HG03575 (cell line): ENCODE results near the gene RB1.
"Not testable (repeated sequence)": the region's sequence is repeated elsewhere in the genome, so short reads cannot be mapped to it uniquely, and the experiment has no call there.

Experiments
- ATAC-seq: cut with Tn5 transposase; IDR thresholded peaks from one replicate; pipeline ENCODE4 v1.9.1; 2021; ENCODE audit not compliant: unreplicated experiment, insufficient number of reproducible peaks, low FRiP score; ENCODE audit errors: extremely low read depth

The RB1 gene

DNA sequence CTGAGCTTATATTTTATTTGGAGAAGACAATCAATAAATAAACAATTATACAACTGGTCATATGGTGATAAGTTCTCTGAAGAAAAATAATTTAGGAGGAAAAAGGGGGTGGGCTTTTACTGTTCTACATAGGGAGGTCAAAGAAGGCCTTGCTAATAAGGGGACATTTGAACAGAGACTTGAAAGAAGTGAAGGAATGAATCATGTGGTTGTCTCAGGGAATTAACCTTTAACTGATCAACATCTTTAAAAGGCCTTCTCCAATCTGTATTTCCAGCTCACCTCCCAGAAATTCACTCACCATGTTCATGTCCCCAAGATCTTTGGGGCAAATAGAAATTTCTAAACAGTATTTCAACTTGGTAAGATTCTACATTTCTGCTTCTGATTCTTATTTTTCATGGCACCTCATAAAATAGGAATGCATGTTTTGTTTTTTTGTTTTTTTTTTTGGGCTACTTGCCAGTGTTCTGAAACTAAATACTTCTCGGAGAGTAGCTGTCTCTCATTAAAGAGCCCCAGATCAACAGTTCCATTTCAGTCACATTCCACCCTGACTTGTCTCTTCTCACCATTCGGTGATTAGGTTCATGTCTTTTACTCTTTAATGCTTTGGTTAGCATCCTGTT lies 128.6 kb downstream of the RB1 start:
- ATAC-seq = no peak

DNA sequence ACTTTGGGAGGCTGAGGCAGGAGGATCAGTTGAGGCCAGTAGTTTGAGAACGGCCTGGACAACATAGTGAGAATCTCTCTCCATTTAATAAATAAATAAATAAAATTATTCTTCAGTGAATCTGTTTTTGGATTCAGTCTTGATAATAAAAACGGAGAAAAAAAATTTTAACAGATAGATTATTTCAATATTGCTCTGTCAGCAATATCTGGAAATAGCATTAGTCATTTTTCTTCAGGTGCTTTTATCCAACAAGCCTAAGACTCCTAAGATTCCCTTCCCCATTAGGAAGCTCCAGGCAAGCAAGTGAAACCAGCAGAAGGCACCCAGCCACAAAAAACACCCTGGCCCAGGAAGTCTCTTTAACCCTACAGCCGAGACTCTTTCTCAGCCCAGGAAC lies 130.6 kb downstream of the RB1 start:
- no peak for ATAC-seq

DNA sequence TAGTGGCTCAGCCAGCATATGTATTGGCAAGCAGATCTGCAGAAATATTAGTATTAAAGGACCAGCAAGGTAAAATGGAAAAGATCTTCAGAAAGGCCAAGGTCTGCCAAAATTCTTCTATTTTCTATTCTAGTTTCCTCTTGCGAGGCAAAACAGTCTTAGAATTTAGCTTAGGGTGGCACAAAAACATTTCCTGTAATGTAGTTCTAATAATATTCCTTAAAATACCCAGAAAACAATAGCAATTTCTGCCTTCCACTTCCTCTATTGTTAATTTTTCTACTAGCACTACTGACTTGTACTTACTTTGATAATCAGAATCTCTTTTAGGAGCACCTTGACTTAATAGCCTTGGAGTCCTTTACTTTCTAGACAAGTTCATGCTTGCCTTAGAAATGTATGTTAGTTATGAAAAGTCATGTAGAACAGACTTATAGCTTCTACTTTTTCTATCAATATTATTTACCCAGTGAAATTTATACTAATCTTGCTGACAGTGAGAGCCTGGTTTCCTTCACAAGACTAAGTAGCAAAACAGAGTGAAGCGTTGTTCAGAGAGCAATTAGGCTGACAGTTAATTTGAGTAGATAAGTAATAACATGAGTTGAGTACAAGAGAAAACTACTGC lies 133.2 kb downstream of the RB1 start:
- no peak for ATAC-seq

DNA sequence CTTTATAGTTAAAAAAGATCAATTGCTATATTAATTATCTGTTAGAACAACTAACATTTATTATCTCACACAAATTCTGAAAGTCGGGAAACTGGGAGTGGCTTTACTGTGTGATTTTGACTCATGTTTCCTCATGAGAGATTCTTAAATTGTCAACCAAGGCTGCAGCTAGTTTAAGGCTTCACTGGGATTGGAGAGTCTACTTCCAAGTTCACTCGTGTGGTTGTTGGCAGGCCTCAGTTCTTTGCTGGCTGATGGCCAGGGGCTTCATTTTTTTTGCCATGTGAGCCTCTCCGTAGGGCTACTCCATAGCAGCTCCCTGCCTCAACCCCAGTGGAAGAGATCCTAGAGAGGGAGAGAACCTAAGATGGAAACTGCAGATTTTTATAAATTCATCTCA lies 133.8 kb downstream of the RB1 start:
- no peak for ATAC-seq

DNA sequence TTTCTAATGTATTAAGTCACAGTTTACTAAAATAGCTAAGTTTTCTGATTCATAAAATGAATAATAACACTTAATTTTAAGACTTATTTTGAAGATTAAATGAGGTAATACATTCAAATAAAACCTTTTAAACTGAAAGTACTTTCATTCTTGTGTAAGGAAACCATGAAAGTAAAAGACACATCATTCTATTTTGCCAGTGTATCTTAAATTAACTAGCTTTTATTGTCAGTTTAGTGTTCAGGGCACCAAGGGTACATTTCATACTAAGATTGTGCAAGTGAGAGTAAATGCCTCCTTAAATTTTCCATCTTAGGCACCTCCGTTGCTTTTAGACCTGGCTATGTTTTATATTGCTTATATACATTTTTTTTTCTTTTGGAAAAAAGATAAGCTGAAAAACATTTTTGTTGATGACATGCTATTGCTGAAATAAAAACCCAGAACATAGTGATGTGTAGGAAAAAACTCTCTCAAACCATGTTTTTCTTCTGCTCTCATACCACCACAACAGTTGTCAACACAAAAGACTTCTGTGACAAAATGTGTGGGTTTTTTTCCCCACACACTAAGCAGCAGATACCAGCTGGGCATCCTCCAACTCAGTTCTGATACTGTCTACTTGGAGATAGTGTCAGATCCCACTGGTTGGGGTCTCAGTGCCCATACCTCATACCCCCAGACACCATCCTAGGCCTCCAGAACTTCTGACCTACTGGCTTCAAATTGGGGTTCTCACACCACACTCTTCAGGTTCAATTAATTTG lies 140.1 kb downstream of the RB1 start:
- ATAC-seq = no peak

DNA sequence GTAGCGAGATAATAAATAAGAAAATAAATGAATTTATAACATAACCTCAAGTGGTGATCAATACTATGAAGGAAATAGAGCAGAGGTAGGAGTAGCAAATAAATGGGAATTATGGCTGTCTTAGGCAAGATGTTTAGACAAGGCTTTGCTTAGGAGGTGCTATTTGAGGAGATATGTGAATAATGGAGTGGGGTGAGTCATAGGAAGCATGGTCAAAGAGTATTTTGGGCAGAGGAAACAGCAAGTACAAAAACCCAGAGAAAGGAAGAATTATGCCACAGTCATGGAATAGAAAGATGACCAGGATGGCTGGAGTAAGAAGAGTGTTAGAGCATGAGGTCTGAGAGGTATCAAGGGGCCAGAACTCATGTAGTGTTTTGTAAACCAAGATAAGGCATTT lies 142.9 kb downstream of the RB1 start:
- no peak for ATAC-seq

DNA sequence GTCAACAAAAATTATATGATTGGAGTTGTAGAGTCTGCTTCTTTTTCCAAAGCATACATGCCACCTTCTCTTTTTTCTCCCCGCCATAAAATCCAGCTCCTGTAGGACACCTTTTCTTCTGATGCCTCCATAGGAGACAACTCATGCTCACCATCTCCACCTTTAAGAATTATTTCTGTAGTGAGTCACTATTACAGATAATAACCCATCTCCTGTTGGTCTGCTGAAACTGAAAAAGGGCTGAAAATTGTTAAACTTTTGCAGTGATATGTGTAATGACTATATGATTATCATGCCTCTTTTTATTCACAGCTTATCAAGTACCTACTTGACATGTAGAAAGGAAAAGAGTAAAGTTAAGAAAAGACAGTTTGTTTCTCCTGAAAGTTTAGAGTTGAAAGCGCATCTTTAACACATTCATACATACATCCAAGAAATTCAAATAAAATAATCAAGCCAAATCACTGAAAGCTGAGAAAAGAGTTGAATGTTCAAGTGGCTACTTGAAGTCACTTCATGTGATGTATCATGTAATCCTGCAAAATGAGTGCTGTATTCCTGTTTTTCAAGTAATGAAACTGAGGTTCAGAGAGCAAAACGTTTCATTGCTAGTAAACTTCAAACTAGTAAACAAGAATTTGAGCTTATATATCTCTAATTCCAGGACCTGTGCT lies 144.9 kb downstream of the RB1 start:
- no peak for ATAC-seq

DNA sequence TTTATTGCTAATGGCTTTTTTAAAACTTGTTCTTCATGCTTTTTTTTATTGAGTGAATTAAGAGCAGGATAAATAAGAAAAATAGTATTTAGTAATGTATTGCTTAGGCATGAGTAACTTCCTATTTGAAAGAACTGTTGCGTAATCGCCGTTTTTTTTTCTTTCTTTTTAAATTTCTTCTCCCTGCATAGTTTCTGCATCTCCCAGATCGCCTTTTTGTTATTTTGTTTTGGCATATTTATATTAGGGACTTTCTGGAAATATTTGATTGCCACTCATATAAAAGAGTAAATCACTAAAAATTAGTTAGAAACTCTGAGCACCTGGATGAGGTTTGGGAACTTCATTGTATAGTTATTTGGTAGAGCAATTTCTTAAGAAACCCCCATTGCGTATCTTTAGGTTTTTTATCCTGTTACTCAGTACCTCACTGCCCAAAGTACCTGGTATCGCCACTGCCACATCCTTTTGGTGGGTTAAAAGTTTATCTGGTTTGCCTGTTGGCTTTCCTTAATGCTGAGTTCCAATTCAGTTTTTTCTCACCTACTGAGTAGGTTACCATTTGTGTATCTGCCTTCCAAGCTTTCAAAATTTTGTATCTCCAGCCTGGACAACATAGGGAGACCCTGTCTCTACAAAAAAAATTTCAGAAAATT lies 145.5 kb downstream of the RB1 start:
- no peak for ATAC-seq

DNA sequence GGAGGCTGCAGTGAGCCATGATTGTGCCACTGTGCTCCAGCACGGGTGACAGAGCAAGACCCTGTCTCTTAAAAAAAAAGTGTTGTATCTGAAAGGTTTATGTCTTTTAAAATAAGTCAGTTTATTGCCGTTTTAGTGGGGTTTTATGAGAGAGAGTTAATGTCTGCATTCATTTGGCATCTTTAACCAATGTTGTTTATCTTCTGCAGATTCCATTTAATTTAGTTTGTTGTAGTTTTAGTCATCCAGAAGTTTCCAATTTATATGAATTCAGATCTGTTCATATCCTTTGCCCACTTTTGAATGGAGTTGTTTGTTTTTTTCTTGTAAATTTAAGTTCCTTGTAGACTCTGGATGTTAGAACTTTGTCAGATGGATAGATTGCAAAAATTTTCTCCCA lies 146.1 kb downstream of the RB1 start:
- no peak for ATAC-seq

DNA sequence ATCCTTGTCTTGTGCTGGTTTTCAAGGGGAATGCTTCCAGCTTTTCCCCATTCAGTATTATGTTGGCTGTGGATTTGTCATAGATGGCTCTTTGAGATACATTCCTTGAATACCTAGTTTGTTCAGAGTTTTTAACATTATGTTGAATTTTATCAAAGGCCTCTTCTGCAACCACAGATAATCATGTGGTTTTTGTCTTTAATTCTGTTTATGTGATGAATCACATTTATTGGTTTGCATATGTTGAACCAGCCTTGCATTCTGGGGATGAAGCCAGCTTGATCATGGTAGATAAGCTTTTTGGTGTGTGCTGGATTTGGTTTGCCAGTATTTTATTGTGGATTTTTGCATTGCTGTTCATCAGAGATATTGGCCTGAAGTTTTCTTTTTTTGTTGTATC lies 147.6 kb downstream of the RB1 start:
- not testable (repeated sequence) for ATAC-seq

DNA sequence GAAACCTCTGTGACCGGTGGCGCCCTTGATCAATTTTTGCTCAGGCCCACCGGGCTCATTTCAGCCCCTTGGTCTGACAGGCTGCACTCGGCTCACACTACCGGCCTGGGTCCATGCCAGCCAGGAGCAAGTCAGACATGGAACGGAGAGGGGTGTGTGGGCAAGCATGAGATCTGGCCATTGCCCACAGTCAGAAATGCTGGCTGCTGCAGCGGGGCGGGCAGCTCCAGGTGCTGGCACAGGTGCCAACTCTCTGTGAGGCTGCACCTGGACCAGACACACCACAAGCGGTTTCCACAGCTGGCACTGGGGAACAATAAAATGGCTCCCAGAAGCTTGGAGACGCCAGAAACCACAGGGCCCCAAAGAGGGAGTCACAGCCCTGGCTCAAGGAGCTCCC lies 153.0 kb downstream of the RB1 start:
- no peak for ATAC-seq

DNA sequence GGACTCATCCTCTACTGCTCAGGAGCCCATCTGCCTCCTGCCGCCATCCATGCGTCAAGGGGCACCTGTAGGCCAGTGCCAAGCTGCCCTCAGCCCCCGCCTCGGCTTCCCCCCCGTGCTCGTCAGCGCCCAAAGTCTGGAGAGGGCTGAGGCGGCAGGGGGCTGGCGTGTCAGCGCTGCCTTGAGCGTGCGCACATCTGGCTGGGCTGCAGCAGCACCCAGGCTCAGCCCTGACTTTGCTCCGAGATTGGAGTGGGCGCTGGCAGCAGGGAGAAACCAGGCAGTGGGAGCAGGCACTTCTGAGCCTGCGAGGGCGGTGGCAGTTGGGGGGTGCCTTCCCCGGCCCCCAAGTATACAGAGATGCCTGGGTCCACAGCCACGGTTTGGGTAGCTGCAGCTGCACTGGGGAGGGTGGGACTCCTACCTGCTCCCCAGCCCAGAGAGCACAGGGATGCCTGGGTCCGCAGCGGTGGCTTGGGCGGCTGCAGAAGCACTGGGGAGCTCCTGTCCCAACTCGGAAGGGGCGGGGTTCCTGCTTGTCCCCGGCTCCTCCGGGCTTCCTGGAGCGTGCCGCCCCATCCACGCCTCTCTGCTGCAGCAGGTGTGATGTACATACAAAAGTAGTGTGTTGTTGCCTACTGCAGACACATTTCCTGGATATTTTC lies 154.2 kb downstream of the RB1 start:
- ATAC-seq = no peak

DNA sequence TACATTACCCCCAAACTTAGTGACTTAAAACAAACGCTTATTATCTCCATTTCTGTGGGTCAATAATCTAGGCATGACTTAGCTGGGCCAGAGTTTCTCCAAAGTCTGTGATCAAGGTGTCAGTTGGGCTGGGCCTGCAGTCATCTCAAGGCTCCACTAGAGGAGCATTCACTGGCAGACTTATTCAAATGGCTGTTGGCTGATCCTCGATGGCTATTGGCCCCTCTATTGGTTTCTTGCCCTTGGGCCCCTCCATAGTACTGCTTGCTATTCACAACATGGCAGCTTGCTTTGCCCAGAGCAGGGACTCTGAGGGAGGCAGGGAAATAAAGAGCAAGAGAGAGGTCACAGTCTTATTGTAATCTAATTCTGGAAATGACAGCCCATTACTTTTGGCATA lies 171.7 kb downstream of the RB1 start:
- no peak for ATAC-seq

DNA sequence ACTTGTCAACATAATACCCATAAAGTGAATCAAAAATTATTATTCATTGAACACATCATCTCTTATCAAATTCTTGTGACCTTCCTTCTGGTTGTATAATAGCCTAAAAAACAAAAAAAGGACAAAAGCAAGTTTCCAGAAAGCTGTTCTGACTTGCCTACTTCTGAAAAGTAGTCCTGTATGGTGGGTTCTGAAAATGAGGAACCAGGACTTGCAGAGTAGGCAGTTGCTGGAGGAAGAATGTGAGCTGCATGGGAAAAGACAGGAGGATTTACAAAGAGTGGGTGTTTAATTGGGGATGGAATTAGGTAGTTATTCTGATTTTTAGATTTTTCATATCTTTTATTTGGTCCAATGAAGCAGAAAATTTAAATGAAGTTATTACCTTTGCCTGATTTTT lies 172.7 kb downstream of the RB1 start:
- ATAC-seq = no peak

DNA sequence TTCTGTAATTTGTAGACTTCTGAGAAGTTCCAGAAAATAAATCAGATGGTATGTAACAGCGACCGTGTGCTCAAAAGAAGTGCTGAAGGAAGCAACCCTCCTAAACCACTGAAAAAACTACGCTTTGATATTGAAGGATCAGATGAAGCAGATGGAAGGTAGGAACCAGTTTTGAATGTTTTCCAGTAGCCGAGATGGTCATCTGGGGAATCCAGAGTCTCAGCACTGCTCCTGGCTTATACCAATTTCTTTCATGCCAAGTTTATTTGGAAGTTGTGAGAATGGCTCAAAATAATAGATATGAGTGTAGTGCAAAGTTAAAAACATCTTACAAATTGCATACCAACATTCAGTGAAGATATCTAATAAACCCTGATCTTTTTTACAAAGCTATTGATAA lies 173.1 kb downstream of the RB1 start:
- no peak for ATAC-seq

DNA sequence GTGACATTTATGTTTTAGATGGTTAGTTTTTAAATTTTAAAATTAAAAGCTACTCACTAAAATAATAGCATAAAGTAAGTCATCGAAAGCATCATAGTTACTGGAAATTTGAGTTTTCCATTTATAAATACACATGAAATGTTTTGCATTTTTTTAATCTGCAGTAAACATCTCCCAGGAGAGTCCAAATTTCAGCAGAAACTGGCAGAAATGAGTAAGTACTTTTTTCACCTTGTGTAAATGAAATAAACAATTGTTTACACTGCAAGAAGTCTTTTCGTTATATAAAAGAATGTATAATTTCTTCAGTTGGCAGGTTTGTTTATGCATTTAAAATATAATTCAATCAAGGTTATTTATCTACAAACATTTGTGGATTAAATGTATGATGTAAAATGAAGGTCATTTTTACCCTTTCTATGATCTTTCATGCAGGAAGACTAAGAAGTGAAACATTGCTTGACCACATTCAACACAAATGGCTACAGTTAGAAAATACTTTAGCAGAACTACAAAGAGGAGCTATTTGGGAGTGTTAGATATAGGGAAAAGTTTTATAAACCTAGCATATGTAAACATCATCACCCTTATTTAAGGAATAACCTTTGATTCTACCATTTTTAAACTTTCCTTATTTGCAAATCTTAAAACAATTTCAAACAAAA lies 173.8 kb downstream of the RB1 start:
- no peak for ATAC-seq

DNA sequence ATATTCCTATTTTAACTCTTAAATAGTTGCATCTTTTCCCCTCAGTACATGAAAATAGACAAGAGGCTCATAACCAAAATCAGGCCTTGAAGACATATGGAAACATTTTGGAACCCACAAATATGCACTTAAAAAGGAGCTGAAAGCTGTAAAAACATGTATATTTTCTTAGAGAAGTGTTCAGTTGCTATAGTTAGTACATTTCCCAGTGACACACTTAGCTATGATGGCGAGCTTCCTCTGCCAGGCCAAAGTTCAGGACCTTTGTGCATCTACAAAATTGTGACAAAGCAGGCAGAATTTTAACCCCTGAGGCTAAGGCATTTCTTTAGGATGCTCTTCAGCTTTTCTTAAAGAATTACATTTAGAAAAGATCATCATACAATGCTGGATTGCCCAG lies 174.8 kb downstream of the RB1 start:
- ATAC-seq = no peak

DNA sequence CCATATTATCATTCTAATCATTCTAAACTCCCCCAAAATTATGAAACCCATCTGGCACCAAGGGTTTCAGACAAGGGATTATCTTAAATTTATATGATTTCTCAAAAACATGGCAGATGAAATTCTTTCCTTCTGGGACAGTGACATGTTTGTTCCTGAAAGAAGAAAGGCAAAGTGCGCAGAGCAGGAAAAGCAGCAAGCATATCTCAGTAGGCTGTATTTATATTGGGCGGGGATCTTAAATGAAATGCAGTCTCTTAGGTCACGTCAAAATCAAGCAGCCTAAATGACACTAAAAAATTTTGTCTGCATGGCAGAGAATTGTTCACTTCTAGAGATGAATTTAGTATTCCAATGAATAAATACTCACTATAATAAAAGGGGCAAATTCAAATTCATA lies 180.0 kb downstream of the RB1 start:
- ATAC-seq = no peak

DNA sequence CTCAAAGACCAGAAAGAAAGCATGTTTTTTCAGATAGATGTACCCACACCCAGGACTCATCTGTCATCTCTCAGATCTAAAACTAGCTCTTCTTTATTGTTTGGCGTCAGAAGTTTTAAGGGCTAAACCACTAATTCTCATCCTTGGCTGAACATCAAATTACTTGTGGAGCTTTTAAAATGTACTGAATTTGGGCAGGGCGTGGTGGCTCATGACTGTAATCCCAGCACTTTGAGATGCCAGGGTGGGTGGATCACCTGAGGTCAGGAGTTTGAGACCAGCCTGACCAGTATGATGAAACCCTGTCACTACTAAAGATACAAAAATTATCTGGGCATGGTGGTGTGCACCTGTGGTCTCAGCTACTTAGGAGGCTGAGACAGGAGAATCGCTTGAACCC lies 181.9 kb downstream of the RB1 start:
- no peak for ATAC-seq
